Left kidney (tissue), 8 donors: Measurements from ENCODE around the gene UBE2J2. TPM values are rescaled to one million over a fixed set of nuclear protein-coding genes. Genes with fewer than 3 reads are reported as not detected.
"Not testable (repeated sequence)": the region's sequence is repeated elsewhere in the genome, so short reads cannot be mapped to it uniquely, and the experiment has no call there.

Experiments used
- DNase-seq: peaks from one replicate; pipeline ENCODE4 v3.0.0-alpha.2; 2013
- long read RNA-seq, 8 donors: transcript quantifications; one replicate each; lab custom pipeline, GENCODE V29; 2026
- polyA plus RNA-seq: library from polyadenylated mRNA; unstranded; fragments of 120-200 nt; gene quantifications from one replicate; pipeline ENCODE4 v1.2.1, GENCODE V29; 2013; ENCODE audit not compliant: insufficient read length

Gene UBE2J2
- polyA plus RNA-seq = 55.7 TPM
- long read RNA-seq, donor 1, transcript UBE2J2-209 (3 exons, 837 nt) = minor isoform, 5 of 40 reads
- long read RNA-seq, donor 1, transcript UBE2J2-202 (7 exons, 1,733 nt) = major isoform, 17 of 40 reads
- long read RNA-seq, donor 1, partial matches to known transcripts = 12 of 40 reads
- long read RNA-seq, donor 1, other reads (novel, unspliced or antisense) = 0 of 40 reads
- long read RNA-seq, donor 2, transcript UBE2J2-202 (7 exons, 1,733 nt) = major isoform, 13 of 15 reads
- long read RNA-seq, donor 2, partial matches to known transcripts = 0 of 15 reads
- long read RNA-seq, donor 2, other reads (novel, unspliced or antisense) = 0 of 15 reads
- long read RNA-seq, donor 3, transcript UBE2J2-202 (7 exons, 1,733 nt) = major isoform, 11 of 16 reads
- long read RNA-seq, donor 3, partial matches to known transcripts = 0 of 16 reads
- long read RNA-seq, donor 3, other reads (novel, unspliced or antisense) = 0 of 16 reads
- long read RNA-seq, donor 4, partial matches to known transcripts = 0 of 2 reads
- long read RNA-seq, donor 4, other reads (novel, unspliced or antisense) = 0 of 2 reads
- long read RNA-seq, donor 5, transcript UBE2J2-202 (7 exons, 1,733 nt) = major isoform, 27 of 42 reads
- long read RNA-seq, donor 5, partial matches to known transcripts = 7 of 42 reads
- long read RNA-seq, donor 5, other reads (novel, unspliced or antisense) = 0 of 42 reads
- long read RNA-seq, donor 6, transcript UBE2J2-202 (7 exons, 1,733 nt) = major isoform, 14 of 39 reads
- long read RNA-seq, donor 6, partial matches to known transcripts = 17 of 39 reads
- long read RNA-seq, donor 6, other reads (novel, unspliced or antisense) = 0 of 39 reads
- long read RNA-seq, donor 7, transcript UBE2J2-202 (7 exons, 1,733 nt) = major isoform, 21 of 35 reads
- long read RNA-seq, donor 7, partial matches to known transcripts = 10 of 35 reads
- long read RNA-seq, donor 7, other reads (novel, unspliced or antisense) = 0 of 35 reads
- long read RNA-seq, donor 8, partial matches to known transcripts = 0 of 4 reads
- long read RNA-seq, donor 8, other reads (novel, unspliced or antisense) = 0 of 4 reads

DNA sequence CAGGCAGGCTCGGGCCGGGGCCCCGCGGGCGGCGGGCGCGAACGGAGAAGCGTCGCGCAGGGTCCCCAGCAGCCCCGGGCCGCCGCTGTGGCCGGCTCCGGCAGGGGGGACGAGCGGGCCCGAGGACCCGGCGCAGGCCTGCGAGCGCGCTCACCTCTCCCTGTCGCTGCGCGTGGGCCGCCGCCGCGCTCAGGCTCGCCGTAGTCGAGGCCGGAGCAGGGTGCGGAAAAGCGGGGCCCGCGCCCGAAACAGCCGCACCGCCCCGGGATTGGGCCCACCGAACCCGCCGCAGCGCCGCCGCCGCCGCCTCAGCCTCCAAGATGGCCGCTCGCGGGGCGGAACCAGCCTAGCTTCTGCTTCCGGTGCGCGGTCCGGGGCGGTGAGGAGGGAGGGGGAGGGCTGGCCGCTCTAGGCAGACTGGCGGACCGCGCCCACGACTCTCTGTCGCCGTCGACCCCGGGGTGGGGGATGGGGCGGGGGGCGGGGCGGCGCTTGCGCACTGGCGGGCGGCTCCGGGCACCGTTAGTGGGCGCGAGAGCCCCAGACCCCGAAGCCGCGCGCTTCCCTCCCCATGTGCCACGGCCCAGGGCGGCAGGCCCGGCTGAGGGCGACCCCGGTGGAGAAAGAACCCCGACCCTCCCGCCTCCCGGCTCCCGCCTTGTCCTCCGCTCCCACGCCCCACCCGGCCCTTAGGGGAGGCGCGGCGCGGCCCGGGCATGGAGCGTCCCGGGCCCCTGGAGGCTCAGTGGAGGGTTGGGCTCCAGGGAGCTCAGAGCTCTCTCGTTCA is at the start of gene UBE2J2:
TSS of gene UBE2J2 (minus strand) at position 343 of the 787 bp plus-strand sequence. CDS start 5,862 bp downstream, outside the sequence.
- peak; percentile 84 for DNase-seq

DNA sequence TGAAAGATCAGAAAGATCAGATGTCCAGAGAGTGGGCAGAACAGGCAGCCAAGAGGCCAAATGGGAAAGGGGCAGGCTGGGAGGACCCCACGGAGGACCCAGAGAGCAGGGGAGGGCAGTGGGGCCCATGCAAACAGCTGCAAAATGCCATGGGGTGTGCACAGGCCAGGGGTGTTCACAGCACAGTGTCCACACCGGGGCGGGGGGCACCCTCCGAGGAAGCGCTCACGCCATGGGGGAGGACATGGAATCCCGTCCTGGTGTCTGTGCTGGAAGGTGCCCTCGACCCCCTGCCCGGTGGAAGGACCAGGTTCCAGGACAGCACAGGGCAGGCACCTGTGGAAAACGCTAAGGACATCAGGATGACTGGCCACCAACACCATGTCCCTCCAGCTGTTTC is 49.3 kb upstream of the UBE2J2 start:
- DNase-seq = no peak

DNA sequence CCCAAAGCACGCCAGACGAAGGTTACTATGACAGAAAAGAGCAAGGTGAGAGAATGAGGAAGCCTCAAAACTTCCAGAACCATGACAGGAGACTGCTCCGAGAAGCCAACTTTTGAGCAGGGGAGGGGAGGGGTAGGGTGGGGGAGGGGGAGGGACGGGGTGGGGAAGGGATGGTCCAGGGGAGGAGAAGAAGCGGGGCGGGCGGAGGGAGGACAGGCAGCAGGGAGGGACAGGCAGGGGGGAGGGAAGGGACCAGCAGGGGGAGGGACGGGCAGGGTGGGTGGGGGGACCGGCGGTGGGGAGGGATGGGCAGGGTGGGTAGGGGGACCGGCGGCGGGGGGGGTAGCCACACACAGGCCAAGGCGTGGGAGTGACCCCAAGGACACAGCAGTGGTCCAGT is 48.8 kb upstream of the UBE2J2 start:
- DNase-seq = no peak

DNA sequence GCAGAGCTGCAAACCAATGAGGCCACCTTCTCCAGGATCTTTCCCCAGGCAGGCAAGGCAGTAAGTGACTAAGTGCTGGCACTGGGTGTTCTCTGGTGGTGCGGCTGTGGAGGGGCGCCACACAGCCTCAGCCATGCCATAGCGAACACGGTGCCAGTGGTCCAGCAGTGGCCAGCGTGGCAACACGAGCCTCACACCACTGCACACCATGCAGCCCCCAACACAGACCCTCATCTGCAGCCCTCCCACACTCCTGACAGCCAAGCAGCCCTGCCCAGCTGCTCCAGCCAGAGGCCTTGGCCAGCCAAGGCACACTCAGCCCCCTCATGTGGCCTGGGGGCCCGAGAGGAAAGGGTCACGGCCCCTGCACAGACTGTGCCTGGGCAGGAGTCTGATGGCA is 47.8 kb upstream of the UBE2J2 start:
- no peak for DNase-seq

DNA sequence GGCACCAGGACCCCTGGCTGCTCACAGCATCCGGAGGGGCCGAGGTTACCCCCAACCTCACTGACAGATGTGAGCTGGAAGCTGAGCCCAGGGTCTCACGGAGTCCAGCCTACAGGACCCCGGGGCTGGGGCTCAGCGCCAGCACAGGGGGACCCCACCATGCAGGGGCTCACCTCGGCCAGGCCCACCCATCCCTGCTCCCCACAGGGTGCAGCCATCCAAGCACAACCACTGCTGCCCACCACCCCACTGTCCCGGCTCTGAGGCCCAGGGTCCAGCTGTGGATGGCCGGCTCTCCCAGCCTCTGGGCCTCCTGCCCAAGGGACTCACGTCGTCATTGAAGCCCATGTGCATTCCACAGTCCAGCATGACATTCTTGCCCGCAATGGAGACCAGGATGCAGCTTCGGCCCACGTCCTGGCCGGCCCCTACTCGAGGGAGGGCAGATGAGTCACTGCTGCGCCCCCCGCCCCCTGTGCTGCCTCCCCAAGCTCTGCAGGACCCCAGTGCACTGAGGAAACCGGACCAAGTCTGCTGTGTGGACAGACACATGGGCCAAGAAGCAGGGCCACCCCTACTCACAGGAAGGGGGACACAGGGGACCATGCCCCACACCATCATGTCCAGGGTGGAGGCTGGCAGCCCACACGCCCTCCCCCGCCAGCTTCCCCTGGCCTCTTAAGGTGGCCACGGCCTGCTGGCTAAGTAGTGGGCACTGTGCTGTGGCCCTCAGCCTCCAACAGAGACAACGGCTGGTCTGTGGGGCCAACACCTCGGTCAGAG is 47.2 kb upstream of the UBE2J2 start:
- DNase-seq = no peak

DNA sequence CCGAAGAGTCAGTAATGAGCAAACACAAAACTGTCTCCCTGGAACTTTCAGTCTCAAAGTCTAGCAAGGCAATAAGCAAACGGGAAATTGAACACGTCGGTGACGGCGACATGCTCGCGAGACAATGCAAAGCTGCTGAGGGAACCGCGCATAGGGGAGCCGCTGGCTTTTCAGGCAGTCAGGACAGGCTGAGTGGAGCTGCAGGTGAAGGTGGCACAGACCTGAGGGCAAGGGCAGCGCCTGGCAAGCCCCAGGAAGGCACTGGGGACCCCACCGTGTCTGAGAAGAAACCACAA is 45.9 kb upstream of the UBE2J2 start:
- no peak for DNase-seq

DNA sequence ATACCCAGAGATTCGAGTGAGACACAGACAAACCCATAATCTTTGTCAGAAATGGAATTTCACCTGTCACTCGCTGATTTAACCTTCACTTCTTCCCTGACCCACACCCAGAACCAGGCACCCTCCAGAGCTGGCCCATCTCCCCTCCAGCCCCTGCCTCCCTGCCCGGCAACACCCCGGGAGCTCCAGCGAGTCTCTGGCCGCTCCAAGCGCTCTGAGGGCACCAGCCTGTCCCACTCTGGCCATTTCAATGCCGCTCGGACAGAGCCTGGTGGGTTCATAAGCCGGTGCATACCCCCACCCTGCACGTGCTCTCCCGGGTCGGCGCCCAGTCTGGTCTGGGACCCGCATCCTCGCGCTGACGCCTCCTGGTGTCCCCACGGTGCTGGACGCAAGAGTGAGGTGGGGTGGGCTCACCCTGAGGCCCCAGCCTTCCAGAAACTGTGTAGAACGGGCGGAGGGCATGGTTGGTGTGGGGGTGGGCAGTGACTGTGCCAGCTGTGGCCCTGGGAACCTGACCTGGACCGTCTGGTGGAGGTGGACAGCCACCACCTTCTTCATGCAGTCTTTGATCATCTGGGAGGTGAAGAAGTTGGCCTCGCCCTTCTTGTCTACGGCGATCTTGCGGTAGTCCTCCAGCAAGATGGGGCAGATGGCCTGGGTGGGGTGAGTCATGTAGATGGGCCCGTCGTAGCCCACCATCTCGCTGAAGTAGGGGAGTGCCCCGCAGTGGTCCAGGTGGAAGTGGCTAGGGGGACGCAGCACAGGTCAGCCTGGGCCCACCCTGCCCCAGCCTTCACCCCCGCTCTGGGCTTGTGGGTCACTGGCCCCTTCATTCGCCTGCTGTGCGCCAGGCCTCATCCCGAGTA is 45.4 kb upstream of the UBE2J2 start:
- no peak for DNase-seq

DNA sequence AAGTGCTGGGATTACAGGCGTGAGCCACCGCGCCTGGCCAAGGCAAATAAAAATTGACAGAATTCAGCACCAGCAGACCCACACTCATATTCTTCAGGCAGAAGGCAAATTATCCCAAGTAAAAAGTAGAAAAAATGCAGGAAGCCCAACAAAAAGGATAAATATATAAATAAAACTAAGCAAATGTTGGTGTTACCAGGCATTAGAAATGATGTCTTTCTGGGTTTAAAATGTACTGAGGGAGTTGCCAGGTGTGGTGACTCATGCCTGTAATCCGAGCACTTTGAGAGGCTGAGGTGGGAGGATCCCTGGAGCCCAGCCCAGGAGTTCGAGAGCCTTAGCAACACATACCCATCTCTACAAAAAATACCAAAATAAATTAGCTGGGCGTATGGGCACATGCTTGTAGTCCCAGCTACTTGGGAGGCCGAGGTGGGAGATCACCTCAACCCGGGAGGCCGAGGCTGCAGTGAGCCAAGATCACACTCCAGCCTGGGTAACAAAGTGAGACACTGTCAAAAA is 44.5 kb upstream of the UBE2J2 start:
- no peak for DNase-seq

DNA sequence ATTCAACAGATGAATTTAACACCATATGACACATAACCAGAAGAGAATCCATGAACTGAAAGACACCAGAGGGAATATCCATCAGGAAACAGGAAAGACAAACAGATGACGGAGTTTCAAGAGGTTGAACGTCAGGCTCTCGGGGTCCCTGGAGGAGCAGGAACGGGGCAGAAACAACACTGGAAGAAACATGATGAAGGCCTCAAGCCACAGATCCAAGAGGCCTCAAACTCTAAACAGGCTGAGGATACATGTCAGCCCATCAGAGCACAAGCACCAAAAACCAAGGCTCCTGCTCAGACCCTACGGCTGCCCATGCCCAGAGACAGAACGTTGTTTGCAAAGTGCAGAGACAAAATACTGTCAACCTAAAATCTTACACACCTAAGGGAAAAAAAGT is 43.8 kb upstream of the UBE2J2 start:
- DNase-seq = no peak

DNA sequence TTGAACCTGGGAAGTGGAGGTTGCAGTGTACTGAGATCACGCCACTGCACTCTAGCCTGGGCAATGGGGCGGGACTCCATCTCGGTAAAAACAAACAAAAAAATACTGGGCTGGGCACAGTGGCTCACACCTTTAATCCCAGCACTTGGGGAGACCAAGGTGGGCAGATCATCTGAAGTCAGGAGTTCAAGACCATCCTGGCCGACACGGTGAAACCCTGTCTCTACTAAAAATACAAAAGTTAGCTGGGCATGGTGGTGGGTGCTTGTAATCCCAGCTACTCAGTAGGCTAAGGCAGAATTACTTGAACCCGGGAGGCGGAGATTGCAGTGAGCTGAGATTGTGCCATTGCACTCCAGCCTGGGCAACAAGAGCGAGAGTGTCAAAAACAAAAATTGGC is 42.5 kb upstream of the UBE2J2 start:
- not testable (repeated sequence) for DNase-seq

DNA sequence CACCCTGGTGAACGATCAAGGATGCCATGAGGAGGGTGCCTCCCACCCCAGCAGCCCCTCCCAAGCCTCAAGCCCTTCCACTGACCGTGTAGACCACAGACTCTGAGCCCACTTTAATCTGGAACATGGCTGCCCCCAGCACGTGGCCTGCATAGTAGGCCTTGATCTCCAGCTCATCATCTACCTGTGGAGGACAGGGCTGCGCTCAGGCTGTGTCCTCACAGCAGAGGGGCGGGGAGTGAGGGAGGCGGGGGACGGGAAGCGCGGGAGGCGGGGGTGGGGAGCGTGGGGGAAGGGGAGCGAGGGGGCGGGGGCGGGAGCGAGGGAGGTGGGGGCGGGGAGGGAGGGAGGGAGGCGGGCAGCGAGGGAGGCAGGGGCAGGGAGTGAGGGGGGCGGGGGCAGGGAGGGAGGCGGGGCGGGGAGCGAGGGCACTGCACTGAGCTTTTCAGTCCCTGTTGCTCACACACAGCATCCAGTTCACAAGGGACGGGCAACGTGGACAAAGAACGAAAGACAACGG is 41.8 kb upstream of the UBE2J2 start:
- DNase-seq = no peak

DNA sequence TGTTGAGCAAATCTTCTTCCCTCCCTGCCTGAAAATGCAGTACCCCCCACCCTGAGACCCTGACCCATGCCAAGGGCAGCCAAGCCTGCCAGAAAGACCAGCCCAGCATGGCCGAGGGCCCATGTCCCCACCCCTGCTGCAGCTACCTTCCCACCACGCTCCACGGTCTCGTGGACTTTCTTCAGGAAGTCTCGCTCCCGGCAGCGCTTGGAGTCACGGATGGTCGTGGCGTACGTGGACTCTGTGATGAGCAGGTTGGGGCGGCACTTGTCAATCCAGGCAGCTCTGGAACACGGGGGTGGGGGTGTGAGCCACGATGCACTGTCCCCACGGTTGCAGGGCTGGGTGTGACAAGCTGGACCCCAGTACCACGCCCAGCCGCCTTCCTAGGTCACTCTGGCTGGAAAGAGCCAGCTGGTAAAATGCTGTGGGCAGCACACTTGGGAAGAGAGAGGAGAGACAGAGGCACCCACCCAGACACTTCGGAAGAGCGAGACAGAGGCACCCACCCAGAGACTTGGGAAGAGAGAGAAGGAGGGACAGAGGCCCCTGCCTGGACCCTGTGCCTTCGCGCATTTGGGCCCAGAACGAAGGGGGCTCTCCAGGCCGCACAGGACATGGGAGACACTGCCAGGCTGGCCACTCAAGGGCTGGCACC is 41.2 kb upstream of the UBE2J2 start:
- DNase-seq = no peak

DNA sequence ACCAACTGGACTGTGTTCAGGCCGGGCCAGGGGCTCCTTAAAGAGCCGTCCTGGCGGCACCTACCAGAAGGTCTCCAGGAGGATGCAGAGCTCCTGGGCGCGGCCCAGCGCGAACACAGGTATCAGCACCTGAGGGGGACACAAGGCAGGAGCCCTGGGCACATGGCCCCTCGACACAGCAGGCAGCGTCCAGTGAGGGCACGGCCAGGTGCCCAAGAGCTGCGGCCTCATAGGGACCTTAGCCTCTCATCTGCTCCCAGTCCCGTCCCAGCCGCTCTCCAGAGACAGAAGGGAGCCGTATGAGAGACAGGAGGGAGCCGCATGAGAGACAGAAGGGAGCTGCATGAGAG is 40.6 kb upstream of the UBE2J2 start:
- DNase-seq = no peak

DNA sequence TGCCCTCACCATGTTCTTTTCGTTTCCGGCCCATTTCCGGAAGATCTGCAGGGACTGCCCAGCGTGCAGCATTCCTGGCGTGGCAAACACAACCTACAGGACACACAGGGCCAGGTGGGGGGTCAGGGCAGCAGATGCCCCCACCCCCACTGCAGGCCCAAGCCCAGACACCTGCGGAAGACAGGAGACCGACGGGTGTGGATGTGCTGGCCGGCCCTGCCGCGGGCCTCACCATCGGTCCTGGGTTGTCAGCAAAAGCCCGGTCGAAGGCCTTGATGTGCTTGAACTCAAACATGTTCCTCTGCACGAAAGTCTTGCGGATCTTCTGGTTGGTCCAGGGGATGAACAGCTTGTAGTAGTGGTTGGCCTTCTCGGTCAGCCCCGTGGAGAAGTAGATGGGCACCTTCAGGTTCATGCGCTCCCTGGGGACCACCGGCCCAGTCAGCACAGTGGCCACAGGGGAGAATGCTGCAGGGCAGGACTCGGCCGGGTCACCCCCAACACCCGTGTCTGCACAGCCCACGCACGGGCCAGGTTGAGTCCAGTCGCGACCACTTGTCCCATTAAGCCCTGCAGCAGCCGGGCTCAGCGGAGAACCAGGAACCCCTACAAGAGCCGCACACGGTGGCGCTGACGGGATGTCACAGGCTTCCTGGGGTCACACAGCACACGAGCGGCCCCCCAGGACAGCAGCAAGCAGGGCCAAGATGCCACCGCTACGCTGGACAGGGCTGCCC is 40.0 kb upstream of the UBE2J2 start:
- DNase-seq = no peak

DNA sequence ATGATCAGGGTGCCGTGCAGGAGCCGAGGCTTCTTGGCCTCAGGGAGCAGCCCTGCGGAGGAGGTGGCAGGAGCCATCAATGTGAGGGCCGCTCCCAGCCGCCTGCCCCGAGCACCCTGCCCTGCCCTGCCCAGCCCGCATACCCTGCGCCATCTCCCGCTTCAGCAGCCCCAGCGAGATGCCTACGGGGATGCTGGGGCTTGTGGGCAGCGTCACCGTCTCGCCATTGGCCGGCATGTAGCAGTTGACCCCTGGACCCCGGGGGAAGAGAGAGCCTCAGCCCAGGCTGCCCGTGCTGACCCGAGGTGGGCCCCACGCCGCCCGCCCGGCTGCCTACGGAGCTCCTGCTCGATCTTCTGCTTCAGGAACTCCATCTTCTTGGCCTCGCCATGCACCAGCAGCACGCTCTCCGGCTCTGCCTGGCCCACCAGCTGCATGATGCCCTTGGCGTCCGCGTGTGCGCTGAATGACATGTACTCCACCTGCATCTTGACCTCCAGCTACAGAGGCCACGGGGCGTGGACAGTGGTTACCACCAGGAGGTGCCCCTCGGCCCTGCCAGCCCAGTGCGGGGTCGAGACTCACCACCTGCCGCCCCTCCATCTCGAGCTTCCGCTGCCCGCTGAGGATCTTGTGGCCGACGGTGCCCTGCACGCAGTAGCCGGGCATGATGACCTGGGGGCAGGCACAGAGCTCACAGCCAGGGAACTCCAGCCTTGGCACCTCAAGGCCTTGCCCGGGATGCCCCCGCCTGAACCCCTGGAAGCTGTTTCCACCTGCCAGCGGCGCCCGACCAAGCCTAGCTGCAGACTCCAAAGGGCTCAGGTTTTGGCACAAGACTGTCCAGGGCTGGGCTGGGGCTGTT is 39.0 kb upstream of the UBE2J2 start:
- DNase-seq = no peak

DNA sequence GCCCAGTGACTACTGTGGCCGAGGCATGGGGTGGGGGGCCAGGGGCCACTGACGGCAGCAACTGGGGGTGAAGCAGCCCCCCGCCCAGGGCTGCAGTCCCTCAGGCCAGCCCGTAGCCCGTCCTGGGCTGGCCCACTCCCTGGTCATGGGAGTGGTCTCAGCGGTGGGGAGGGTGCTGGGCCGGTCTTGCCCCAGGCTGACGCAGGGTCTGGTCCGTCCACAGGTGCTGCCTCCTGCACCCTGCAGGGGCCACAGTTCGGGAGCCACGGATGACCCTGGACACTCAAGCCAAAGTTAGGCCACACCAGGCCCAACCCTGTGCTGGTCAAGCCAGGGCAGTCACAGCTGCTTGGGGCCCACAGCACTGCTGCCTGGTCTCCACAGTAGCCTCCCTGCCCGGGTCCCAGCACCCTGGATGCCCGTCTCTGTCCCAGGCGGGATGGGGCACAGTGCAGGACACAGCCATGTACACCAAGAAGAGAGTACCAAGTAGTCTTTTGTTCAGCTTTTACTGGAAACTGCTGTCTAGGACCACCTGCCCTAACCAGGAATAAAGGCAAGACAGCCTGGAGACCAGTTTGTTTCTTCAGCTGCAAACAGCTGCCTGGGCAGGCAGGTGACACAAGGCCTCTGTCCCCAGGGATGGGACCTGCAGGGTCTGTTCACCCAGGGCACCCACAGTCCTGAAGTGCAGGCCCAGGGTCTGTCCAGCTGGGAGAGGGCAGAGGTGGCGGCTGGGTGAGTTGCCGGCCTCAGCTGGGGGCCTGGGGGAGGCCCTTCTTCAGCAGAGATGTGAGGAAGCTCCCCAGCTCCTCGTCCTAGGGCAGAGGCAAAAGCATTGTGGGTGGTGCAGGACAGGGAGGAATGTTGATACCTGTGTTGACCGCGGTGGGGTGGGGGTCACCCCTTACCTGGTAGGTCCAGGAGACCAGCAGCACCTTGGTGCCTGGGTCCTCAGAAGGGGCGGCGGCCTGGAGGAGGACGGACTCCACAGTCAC is 37.8 kb upstream of the UBE2J2 start:
- no peak for DNase-seq
